NOMO-1 treated with DMSO at 0.1 percent for 48 hours (cell line): ENCODE results near the gene TSPY9.
"Not testable (repeated sequence)": the region's sequence is repeated elsewhere in the genome, so short reads cannot be mapped to it uniquely, and the experiment has no call there.

ENCODE experiments used
- DNase-seq: peaks from one replicate; lab custom pipeline; 2025; ENCODE audit not compliant: unreplicated experiment; lab: John Stamatoyannopoulos, UW

TSPY9 gene, protein sequence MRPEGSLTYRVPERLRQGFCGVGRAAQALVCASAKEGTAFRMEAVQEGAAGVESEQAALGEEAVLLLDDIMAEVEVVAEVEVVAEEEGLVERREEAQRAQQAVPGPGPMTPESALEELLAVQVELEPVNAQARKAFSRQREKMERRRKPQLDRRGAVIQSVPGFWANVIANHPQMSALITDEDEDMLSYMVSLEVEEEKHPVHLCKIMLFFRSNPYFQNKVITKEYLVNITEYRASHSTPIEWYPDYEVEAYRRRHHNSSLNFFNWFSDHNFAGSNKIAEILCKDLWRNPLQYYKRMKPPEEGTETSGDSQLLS

DNA sequence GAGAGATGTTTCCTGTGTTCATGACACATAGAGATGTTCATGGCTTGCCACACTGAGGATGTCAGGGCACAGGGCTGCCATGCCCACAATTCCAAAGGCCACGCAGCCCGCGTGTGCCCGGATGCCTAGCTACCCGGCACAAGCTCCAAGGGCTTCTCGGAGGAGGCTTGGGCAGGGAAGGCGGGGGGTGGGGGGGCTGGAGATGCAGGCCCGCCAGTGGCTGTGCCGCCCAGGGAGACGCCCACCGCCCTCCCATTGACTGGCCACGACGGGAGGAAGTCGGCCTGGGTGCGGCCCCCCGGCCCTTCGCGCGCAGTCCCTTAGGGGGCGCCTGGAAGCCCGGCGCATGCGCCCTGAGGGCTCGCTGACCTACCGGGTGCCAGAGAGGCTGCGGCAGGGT lies at the start of gene TSPY9:
TSS of gene TSPY9 (plus strand) at position 301 of the 400 bp plus-strand sequence. CDS start at position 347, 46 bp downstream.
- not testable (repeated sequence) for DNase-seq

GRCh38 chrY:9466655-9467054 lies 20.4 kb upstream of the TSPY9 start, which contains the start of gene TSPY1:
Gene TSPY1 (plus strand): TSS chrY:9466955. CDS start chrY:9467001, 46 bp downstream.
- DNase-seq, result not testable (repeated sequence)

DNA sequence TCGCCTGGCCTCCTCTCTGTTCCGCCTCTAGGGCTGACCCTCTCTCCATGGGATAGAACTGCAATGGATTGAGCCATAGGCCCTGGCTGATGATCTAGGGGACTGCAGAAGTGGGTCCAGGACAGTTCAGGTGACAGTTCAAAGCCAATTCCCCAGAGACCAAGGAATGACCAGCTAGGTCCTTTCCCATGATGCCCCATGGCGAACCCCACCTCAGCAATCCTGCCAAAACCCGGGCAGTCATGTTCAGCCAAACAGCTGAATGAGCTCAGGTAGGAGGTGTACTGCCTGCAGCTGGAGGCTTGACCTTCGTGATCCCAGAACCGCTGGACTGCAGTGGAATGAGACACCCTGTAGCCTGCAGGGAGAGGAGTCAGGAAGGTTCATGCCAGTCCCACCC lies 17.3 kb downstream of the TSPY9 start:
- not testable (repeated sequence) for DNase-seq

- DNase-seq, result not testable (repeated sequence)
Observed at GRCh38 chrY:9516287-9516686, 29.2 kb downstream of the TSPY9 start.

DNA sequence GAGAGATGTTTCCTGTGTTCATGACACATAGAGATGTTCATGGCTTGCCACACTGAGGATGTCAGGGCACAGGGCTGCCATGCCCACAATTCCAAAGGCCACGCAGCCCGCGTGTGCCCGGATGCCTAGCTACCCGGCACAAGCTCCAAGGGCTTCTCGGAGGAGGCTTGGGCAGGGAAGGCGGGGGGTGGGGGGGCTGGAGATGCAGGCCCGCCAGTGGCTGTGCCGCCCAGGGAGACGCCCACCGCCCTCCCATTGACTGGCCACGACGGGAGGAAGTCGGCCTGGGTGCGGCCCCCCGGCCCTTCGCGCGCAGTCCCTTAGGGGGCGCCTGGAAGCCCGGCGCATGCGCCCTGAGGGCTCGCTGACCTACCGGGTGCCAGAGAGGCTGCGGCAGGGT lies 40.5 kb downstream of the TSPY9 start, which contains the start of gene TSPY10:
TSS of gene TSPY10 (plus strand) at position 301 of the 400 bp plus-strand sequence. CDS start at position 347, 46 bp downstream.
- not testable (repeated sequence) for DNase-seq
